A673 (cell line): ENCODE results near the gene CRADD. TPM values are rescaled to one million over a fixed set of nuclear protein-coding genes. Genes with fewer than 3 reads are reported as not detected.

Experiments
- BruUV-seq: library from RNA; stranded (reverse); fragments of 400-500 nt; replicated peaks from 2 replicates; lab custom pipeline; 2021; lab: Mats Ljungman, UMichigan
- CTCF ChIA-PET: fragments of 300-600 bp; sonication (Branson Sonifier 250); formaldehyde crosslinking; loops from one replicate; lab custom pipeline; 2022; ENCODE audit warnings: antibody characterized with exemption; lab: Charles Lee
- POLR2A ChIA-PET: fragments of 300-600 bp; sonication (Branson Sonifier 250); formaldehyde crosslinking; loops from one replicate; lab custom pipeline; 2022; ENCODE audit warnings: antibody characterized with exemption; ENCODE audit not compliant: low non-redundant PET; lab: Charles Lee
- DNase-seq: peaks from one replicate; pipeline ENCODE4 v3.0.0-alpha.2; 2015; ENCODE audit warnings: low spot score
- H3K27ac ChIP-seq: fragments of 200-600 bp; sonication (generic); 2 replicates; pipeline ENCODE4 v1.5.1; 2016; ENCODE audit warnings: mixed run types, low read depth, mild to moderate bottlenecking, mixed read lengths, antibody characterized with exemption, low read length; ENCODE audit not compliant: poor library complexity, severe bottlenecking
- H3K27me3 ChIP-seq: fragments of 200-600 bp; sonication (generic); replicated peaks from 2 replicates; pipeline ENCODE4 v1.6.1; 2017; ENCODE audit warnings: mixed run types, low read depth, mild to moderate bottlenecking, mixed read lengths, antibody characterized with exemption, low read length; ENCODE audit not compliant: insufficient read depth, poor library complexity
- H3K36me3 ChIP-seq: fragments of 200-600 bp; sonication (generic); 2 replicates; pipeline ENCODE4 v1.6.1; 2016; ENCODE audit warnings: mixed run types, mild to moderate bottlenecking, mixed read lengths, antibody characterized with exemption, low read length; ENCODE audit not compliant: insufficient read depth, poor library complexity, severe bottlenecking
- H3K4me1 ChIP-seq: fragments of 200-600 bp; sonication (generic); 2 replicates; pipeline ENCODE4 v1.6.1; 2017; ENCODE audit warnings: mixed run types, mild to moderate bottlenecking, mixed read lengths, antibody characterized with exemption, low read length; ENCODE audit not compliant: insufficient read depth, poor library complexity, severe bottlenecking
- H3K4me3 ChIP-seq: fragments of 200-600 bp; sonication (generic); 2 replicates; pipeline ENCODE4 v1.5.1; 2016; ENCODE audit warnings: low read depth, mixed run types, mild to moderate bottlenecking, mixed read lengths, low read length; ENCODE audit not compliant: poor library complexity, severe bottlenecking
- H3K9me3 ChIP-seq: fragments of 200-600 bp; sonication (generic); 2 replicates; pipeline ENCODE4 v1.6.1; 2016; ENCODE audit warnings: mixed run types, low read depth, mild to moderate bottlenecking, mixed read lengths, antibody characterized with exemption, low read length; ENCODE audit not compliant: poor library complexity, severe bottlenecking
- EZH2 ChIP-seq: fragments of 200-600 bp; sonication (generic); IDR thresholded peaks from 2 replicates; pipeline ENCODE4 v1.6.1; 2017; ENCODE audit warnings: borderline replicate concordance, low read depth, mild to moderate bottlenecking, mixed read lengths, antibody characterized with exemption, low read length; ENCODE audit not compliant: poor library complexity, severe bottlenecking
- intact Hi-C: fragments of 100-400 bp; cut with micrococcal nuclease; formaldehyde crosslinking; loops from one replicate; pipeline ENCODE4 v1.10.0; 2022; ENCODE audit not compliant: unreplicated experiment
- total RNA-seq: library from RNA; stranded (reverse); gene quantifications from 2 replicates; pipeline ENCODE4 v1.2.3, GENCODE V29; 2021
- TF ChIP-seq, protein P1 (sequence below): fragments of 300-800, 200-600 bp; sonication (generic); conservative IDR thresholded peaks from 2 replicates; pipeline ENCODE4 v1.5.1; 2017; ENCODE audit warnings: low read depth, mild to moderate bottlenecking, antibody characterized with exemption, low read length, moderate library complexity, mixed read lengths

The CRADD gene
- total RNA-seq, 1 experiment from 2014 or later: 9.1 TPM

DNA sequence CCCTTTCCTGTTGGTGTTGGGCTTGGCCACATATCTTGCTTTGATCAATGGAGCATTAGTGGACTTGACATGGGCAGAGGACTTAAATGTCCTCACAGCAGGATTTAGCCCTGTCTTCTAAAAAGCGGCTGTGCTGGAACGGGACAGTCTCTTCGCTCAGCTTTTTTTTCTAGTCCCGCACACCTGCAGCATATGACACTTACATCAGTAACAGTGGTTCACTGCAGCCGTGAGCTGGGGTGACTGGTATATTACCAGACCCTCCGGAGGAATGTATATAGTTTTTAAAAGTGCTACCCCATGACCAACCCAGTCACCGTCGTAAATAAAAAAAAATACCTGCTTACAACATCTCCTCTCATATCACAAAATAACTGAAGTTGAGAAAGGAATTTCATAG is 164.5 kb downstream of the CRADD start:
- CTCF ChIA-PET: no interaction called here
- POLR2A ChIA-PET: no interaction called here
- no peaks in the 10 kb centered on the region for H3K4me1 ChIP-seq
- no peaks in the 10 kb centered on the region for H3K9me3 ChIP-seq
- H3K27ac ChIP-seq: no peak overlapping the region
- TF ChIP-seq, protein P1, sequence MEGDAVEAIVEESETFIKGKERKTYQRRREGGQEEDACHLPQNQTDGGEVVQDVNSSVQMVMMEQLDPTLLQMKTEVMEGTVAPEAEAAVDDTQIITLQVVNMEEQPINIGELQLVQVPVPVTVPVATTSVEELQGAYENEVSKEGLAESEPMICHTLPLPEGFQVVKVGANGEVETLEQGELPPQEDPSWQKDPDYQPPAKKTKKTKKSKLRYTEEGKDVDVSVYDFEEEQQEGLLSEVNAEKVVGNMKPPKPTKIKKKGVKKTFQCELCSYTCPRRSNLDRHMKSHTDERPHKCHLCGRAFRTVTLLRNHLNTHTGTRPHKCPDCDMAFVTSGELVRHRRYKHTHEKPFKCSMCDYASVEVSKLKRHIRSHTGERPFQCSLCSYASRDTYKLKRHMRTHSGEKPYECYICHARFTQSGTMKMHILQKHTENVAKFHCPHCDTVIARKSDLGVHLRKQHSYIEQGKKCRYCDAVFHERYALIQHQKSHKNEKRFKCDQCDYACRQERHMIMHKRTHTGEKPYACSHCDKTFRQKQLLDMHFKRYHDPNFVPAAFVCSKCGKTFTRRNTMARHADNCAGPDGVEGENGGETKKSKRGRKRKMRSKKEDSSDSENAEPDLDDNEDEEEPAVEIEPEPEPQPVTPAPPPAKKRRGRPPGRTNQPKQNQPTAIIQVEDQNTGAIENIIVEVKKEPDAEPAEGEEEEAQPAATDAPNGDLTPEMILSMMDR: no peak
- TF ChIP-seq EZH2: no peak
- intact Hi-C loops: no loop called here
- no peaks in the 10 kb centered on the region for H3K36me3 ChIP-seq
- BruUV-seq: no TSS peak
- H3K27me3 ChIP-seq: no peaks in the 10 kb centered on the region
- DNase-seq: no peak
- H3K4me3 ChIP-seq: no peak overlapping the region

DNA sequence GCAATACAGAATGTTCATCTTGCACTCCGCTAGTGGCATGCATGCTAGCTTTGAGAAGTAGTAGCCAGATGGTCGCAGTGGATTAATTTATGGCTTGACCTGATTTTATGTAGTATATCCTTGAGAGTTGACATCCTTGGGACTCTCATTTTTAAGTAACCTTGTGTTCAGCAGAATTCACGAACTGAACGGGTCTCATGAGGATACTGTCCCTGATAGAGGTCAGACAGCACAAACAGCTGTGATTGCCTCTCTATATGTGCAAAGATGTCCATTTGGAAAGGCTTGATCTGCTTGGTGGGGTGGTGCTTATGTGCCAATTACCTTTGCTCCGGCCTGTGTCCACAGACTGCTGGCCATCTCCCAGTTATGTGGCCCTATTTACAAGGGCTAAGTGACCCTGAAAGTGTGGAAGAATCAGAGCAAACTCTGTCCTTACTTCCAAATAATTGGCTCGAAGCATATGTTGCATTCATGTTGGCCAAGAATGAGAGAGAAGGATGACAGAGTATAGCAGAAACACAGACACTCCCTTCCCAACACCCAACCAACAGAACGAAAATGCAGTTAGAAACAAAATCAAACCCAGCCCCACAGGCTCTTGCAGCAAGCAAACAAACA is 167.1 kb downstream of the CRADD start:
- no peak for TF ChIP-seq EZH2
- TF ChIP-seq, protein P1: no peak
- Histone ChIP-seq H3K4me1 (no peaks in the 10 kb centered on the region), H3K27me3 (no peaks in the 10 kb centered on the region), H3K36me3 (no peaks in the 10 kb centered on the region), H3K4me3 (no peak overlapping the region), H3K27ac (no peak overlapping the region), H3K9me3 (no peaks in the 10 kb centered on the region)
- no TSS peak for BruUV-seq
- no peak for DNase-seq
- intact Hi-C loops: no loop called here
- POLR2A ChIA-PET: no interaction called here
- CTCF ChIA-PET: no interaction called here

DNA sequence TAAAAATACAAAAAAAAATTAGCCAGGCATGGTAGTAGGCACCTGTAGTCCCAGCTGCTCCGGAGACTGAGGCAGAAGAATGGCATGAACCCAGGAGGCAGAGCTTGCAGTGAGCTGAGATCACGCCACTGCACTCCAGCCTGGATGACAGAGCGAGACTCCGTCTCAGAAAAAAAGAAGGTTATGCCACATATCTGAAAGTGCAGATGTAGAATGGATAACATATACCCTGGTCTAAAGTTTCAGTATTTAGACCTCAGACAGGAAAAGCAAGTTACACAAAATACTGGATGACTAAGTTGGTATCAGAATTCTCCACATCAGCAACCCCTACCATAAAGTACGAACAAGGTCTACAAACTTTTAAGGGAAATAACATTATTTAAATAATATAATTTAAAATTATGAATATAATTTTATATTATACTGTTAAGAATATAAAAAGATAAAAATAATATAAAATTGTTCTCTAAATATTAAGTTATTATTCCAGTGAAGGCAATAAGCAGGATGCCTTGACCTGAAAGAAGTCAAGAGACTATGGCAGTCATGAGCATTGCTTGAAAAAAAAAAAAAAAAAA is 169.9 kb downstream of the CRADD start:
- no peak overlapping the region for H3K4me3 ChIP-seq
- TF ChIP-seq EZH2: no peak
- TF ChIP-seq, protein P1: no peak
- no TSS peak for BruUV-seq
- no peak overlapping the region for H3K27ac ChIP-seq
- ChIA-PET CTCF (no interaction called here), POLR2A (no interaction called here)
- H3K27me3 ChIP-seq: no peaks in the 10 kb centered on the region
- intact Hi-C loops: no loop called here
- H3K4me1 ChIP-seq: no peaks in the 10 kb centered on the region
- no peaks in the 10 kb centered on the region for H3K36me3 ChIP-seq
- no peak for DNase-seq
- H3K9me3 ChIP-seq: no peaks in the 10 kb centered on the region
